ENCODE data around the gene SEMA4D.

Gene SEMA4D

DNA sequence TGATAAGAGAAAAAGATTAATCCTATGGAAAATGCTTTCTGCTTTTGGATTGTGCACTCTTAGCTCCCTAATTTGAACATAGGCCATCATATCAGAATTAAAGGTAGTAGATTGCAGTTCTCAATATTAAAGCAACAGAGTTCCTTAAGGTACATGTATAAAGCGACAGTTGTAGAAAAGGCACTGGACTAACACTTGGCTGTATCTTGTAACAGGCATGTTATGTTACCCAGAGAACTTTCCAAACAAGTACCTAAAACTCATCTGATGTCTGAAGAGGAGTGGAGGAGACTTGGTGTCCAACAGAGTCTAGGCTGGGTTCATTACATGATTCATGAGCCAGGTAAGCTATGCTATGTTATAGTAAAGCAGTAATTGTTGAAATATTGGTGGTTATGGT, 183.0 kb downstream of the SEMA4D start:
- H3F3A ChIP-seq (ENCODE audit: insufficient read depth, low read length), result peaks cover 22% of the 10 kb centered on the region
- peaks cover 69% of the 10 kb centered on the region for H3K4me1 ChIP-seq (ENCODE audit: insufficient read depth, low read length, severe bottlenecking)
- H3K27ac ChIP-seq (ENCODE audit: low read depth, low read length, poor library complexity, severe bottlenecking), result peak overlapping the region; percentile 92

DNA sequence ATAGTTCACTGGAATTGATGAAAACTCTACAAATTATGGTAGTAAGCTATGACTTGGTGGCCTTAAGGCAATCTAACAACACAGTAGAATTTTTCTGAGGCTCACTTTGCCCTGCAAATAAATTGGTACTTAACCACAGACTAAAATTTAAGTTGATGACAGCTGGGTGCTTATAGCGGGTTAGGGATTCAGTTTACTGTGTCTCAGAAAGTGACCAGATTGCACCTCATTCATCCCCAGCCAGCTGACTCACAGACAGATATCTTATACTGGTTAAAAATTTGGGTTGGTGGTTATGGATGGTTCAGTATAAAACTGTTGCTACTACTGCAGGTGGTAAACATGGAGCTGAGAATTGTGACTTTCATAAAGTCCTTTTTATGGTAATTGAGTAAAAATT, 184.1 kb downstream of the SEMA4D start:
- no peaks in the 10 kb centered on the region for H3K9me2 ChIP-seq (ENCODE audit: low read depth, low read length)
- no peaks in the 10 kb centered on the region for H3K27me3 ChIP-seq (ENCODE audit: insufficient read depth, low read length)
- peak overlapping the region; percentile 96 for H3K9ac ChIP-seq (ENCODE audit: low read length)
- peaks cover 53% of the 10 kb centered on the region for H3K79me2 ChIP-seq (ENCODE audit: insufficient read depth, low read length)
- peaks cover 68% of the 10 kb centered on the region for H3K36me3 ChIP-seq (ENCODE audit: insufficient read depth, low read length)
- peak overlapping the region; percentile 92 for H3K27ac ChIP-seq (ENCODE audit: low read depth, low read length, poor library complexity, severe bottlenecking)
- no peak overlapping the region for H2AFZ ChIP-seq (ENCODE audit: low read length)
- H3K4me3 ChIP-seq (ENCODE audit: low read depth, low read length, poor library complexity, severe bottlenecking), result peak overlapping the region; percentile 95
- no peaks in the 10 kb centered on the region for H4K20me1 ChIP-seq (ENCODE audit: insufficient read depth, low read length)
- H3K4me2 ChIP-seq (ENCODE audit: low read length), result peak overlapping the region; percentile 93
- peaks cover 67% of the 10 kb centered on the region for H3K4me1 ChIP-seq (ENCODE audit: insufficient read depth, low read length, severe bottlenecking)
- H3K9me3 ChIP-seq (ENCODE audit: low read length), result no peaks in the 10 kb centered on the region
- H3F3A ChIP-seq (ENCODE audit: insufficient read depth, low read length), result peaks cover 22% of the 10 kb centered on the region
- TF ChIP-seq, protein P1, sequence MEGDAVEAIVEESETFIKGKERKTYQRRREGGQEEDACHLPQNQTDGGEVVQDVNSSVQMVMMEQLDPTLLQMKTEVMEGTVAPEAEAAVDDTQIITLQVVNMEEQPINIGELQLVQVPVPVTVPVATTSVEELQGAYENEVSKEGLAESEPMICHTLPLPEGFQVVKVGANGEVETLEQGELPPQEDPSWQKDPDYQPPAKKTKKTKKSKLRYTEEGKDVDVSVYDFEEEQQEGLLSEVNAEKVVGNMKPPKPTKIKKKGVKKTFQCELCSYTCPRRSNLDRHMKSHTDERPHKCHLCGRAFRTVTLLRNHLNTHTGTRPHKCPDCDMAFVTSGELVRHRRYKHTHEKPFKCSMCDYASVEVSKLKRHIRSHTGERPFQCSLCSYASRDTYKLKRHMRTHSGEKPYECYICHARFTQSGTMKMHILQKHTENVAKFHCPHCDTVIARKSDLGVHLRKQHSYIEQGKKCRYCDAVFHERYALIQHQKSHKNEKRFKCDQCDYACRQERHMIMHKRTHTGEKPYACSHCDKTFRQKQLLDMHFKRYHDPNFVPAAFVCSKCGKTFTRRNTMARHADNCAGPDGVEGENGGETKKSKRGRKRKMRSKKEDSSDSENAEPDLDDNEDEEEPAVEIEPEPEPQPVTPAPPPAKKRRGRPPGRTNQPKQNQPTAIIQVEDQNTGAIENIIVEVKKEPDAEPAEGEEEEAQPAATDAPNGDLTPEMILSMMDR (IDR thresholded peaks at IDR 0.05; ENCODE audit: low read length), result no peak
- no peak for TF ChIP-seq EZH2 (IDR thresholded peaks at IDR 0.05; ENCODE audit: borderline replicate concordance, low read length)

More for the DNA sequence above, 183.0 kb downstream of the SEMA4D start:
- Histone ChIP-seq H3K9me2 (ENCODE audit: low read depth, low read length) (no peaks in the 10 kb centered on the region), H3K9me3 (ENCODE audit: low read length) (no peaks in the 10 kb centered on the region), H4K20me1 (ENCODE audit: insufficient read depth, low read length) (no peaks in the 10 kb centered on the region), H3K4me3 (ENCODE audit: low read depth, low read length, poor library complexity, severe bottlenecking) (peak overlapping the region; percentile 95), H3K9ac (ENCODE audit: low read length) (peak overlapping the region; percentile 96; the same call in 1 of the 2 replicates), H3K27me3 (ENCODE audit: insufficient read depth, low read length) (no peaks in the 10 kb centered on the region), H3K36me3 (ENCODE audit: insufficient read depth, low read length) (peaks cover 71% of the 10 kb centered on the region), H3K4me2 (ENCODE audit: low read length) (peak overlapping the region; percentile 93), H2AFZ (ENCODE audit: low read length) (no peak overlapping the region), H3K79me2 (ENCODE audit: insufficient read depth, low read length) (peaks cover 62% of the 10 kb centered on the region)
- no peak for TF ChIP-seq EZH2 (IDR thresholded peaks at IDR 0.05; ENCODE audit: borderline replicate concordance, low read length)
- TF ChIP-seq, protein P1 (IDR thresholded peaks at IDR 0.05; ENCODE audit: low read length), result no peak

DNA sequence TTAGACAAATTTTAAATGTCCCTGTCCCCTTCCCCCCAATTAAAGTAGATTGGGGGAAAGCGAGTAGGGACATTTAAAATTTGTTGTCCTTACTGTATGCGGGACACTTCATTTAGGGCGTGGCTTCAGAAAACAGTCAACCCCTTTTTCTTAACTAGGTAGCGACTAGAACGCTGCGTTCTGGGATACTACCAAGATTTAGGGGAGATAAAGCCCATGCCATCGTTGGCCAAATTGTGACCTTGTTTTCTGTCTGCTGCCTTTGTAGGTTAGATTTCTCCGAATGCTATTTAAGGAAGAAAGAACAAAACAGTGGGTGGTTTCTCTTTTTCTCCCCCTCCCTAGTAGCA, 185.7 kb downstream of the SEMA4D start:
- H2AFZ ChIP-seq (ENCODE audit: low read length), result no peak overlapping the region
- no peaks in the 10 kb centered on the region for H4K20me1 ChIP-seq (ENCODE audit: insufficient read depth, low read length)
- H3K36me3 ChIP-seq (ENCODE audit: insufficient read depth, low read length), result peaks cover 65% of the 10 kb centered on the region
- peak overlapping the region; percentile 95 for H3K4me3 ChIP-seq (ENCODE audit: low read depth, low read length, poor library complexity, severe bottlenecking)
- no peaks in the 10 kb centered on the region for H3K9me3 ChIP-seq (ENCODE audit: low read length)
- H3K4me1 ChIP-seq (ENCODE audit: insufficient read depth, low read length, severe bottlenecking), result peaks cover 57% of the 10 kb centered on the region
- peak overlapping the region; percentile 93 for H3K4me2 ChIP-seq (ENCODE audit: low read length)
- H3K27ac ChIP-seq (ENCODE audit: low read depth, low read length, poor library complexity, severe bottlenecking), result peak overlapping the region; percentile 92
- peak overlapping the region; percentile 96 for H3K9ac ChIP-seq (ENCODE audit: low read length)
- peaks cover 15% of the 10 kb centered on the region for H3F3A ChIP-seq (ENCODE audit: insufficient read depth, low read length)
- TF ChIP-seq, protein P1 (IDR thresholded peaks at IDR 0.05; ENCODE audit: low read length), result no peak
- no peaks in the 10 kb centered on the region for H3K9me2 ChIP-seq (ENCODE audit: low read depth, low read length)
- peaks cover 53% of the 10 kb centered on the region for H3K79me2 ChIP-seq (ENCODE audit: insufficient read depth, low read length)
- no peaks in the 10 kb centered on the region for H3K27me3 ChIP-seq (ENCODE audit: insufficient read depth, low read length)

Measured in OCI-LY1 (cell line).